ENCODE measurements around the gene AKR1E2. TPM values are rescaled to one million over a fixed set of nuclear protein-coding genes. Genes with fewer than 3 reads are reported as not detected.

AKR1E2 gene
- total RNA-seq, 6 experiments from 2014 or later, result 0.37 to 3.5 (median 1.6) TPM

DNA sequence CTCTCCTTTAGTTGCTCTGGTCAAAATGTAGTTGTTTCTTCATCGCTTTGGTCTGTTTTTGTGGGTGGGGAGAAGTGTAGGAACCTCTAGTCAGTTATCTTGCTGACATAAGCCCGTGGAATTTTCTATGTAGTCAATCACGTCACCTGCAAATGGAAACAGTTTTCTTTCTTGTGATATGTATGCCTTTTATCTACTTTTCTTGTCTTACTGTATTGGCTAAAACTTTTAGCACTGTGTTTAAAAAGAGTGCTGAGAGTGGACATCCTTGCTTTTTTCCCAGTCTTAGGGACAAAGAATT is 42.3 kb downstream of the AKR1E2 start:
- Histone ChIP-seq H3K27ac (peak overlapping the region in 1 of 3 donors; percentile 20), H3K9me3 (no peaks in the 10 kb centered on the region), H3K27me3 (no peaks in the 10 kb centered on the region), H3K4me3 (no peak overlapping the region), H3K36me3 (peaks cover 0 to 16% (median 0%) of the 10 kb centered on the region in 4 donors), H3K4me1 (no peaks in the 10 kb centered on the region)
- ATAC-seq, result no peak
- TF ChIP-seq POLR2A (IDR thresholded peaks at IDR 0.05), result no peak
- TF ChIP-seq, protein P1, sequence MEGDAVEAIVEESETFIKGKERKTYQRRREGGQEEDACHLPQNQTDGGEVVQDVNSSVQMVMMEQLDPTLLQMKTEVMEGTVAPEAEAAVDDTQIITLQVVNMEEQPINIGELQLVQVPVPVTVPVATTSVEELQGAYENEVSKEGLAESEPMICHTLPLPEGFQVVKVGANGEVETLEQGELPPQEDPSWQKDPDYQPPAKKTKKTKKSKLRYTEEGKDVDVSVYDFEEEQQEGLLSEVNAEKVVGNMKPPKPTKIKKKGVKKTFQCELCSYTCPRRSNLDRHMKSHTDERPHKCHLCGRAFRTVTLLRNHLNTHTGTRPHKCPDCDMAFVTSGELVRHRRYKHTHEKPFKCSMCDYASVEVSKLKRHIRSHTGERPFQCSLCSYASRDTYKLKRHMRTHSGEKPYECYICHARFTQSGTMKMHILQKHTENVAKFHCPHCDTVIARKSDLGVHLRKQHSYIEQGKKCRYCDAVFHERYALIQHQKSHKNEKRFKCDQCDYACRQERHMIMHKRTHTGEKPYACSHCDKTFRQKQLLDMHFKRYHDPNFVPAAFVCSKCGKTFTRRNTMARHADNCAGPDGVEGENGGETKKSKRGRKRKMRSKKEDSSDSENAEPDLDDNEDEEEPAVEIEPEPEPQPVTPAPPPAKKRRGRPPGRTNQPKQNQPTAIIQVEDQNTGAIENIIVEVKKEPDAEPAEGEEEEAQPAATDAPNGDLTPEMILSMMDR (IDR thresholded peaks at IDR 0.05), result no peak
- 81% methylated on average over 3 of the region's 3 CpGs for WGBS (ENCODE audit: insufficient coverage, low coverage, low lambda C conversion rate, missing lambda C conversion rate)
- no peak for DNase-seq
- intact Hi-C loops (cut with DNase I), result no loop called here

DNA sequence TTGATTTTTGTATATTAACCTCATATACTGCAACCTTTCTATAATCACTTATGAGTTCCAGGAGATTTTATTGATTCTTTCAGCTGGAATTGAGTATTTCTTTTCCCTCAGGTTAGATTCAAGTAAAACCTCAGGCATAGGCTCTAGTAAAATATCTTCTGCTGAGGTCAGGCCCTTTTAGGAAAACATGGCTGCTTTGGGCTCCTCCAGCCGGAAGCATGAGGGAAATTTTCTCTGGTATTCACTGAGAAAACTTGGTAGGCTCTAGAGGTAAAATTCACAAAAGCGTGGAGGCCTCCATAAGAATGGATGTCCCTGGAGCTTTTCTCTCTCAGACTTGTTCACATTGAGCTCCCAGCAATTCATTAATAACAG is 56.7 kb downstream of the AKR1E2 start:
- H3K9me3 ChIP-seq, result no peaks in the 10 kb centered on the region
- peaks cover 0 to 6% (median 0%) of the 10 kb centered on the region in 4 donors for H3K4me1 ChIP-seq
- H3K27me3 ChIP-seq, result no peaks in the 10 kb centered on the region
- DNase-seq (no peak), ATAC-seq (no peak)
- H3K27ac ChIP-seq, result no peak overlapping the region
- 84% methylated on average over 2 of the region's 2 CpGs for WGBS (ENCODE audit: insufficient coverage, low coverage, low lambda C conversion rate, missing lambda C conversion rate)
- H3K36me3 ChIP-seq, result peaks cover 0 to 54% (median 7%) of the 10 kb centered on the region in 4 donors
- intact Hi-C loops (cut with DNase I), result no loop called here
- TF ChIP-seq, protein P1 (IDR thresholded peaks at IDR 0.05), result no peak
- TF ChIP-seq POLR2A (IDR thresholded peaks at IDR 0.05), result no peak
- no peak overlapping the region for H3K4me3 ChIP-seq

DNA sequence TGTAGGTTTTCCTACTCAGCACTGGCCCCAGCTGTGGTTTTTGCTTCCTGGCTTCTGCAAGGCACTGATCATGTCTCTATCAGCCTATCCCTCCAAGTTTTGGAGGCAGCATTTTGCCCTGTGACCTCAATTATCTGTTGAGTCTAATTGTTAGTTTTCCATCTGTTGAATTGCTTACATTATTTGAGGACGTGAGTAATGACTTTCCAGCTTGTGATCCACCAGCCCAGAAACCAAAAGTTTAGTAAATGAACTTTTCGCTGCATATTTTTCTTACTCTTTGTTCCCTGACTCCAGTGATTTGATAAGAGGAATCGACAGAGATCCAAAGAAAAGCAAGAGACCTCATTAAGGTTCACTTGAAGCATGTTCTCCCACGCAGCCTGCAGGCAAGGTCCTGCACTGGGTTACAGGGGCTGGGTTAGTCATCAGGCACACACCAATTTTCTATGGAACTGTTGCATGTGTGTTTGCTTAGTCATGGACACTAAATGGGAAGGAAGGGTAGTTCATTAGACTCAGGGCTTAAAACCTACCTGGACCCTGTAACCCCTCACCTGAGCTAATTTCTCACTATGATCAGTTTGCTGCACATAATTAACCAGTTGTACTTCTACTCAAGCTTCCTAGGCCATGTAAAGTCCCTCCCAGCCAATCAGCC is 57.2 kb downstream of the AKR1E2 start:
- no peaks in the 10 kb centered on the region for H3K9me3 ChIP-seq
- H3K27me3 ChIP-seq, result no peaks in the 10 kb centered on the region
- peaks cover 0 to 6% (median 0%) of the 10 kb centered on the region in 4 donors for H3K4me1 ChIP-seq
- TF ChIP-seq, protein P1 (IDR thresholded peaks at IDR 0.05), result no peak
- no peak for TF ChIP-seq POLR2A (IDR thresholded peaks at IDR 0.05)
- no peak overlapping the region for H3K27ac ChIP-seq
- intact Hi-C loops (cut with DNase I), result no loop called here
- H3K36me3 ChIP-seq, result peaks cover 0 to 59% (median 8%) of the 10 kb centered on the region in 4 donors
- no peak overlapping the region for H3K4me3 ChIP-seq
- ATAC-seq (peak in 3 of 4 donors; percentile 26 to 45 (median 28)), DNase-seq (no peak)
- 58% methylated on average over 4 of the region's 4 CpGs for WGBS (ENCODE audit: insufficient coverage, low coverage, low lambda C conversion rate, missing lambda C conversion rate)

- ATAC-seq (no peak), DNase-seq (no peak)
- no peak overlapping the region for H3K4me3 ChIP-seq
- H3K27ac ChIP-seq, result no peak overlapping the region
- peaks cover 0 to 73% (median 8%) of the 10 kb centered on the region in 4 donors for H3K36me3 ChIP-seq
- no peaks in the 10 kb centered on the region for H3K9me3 ChIP-seq
- H3K27me3 ChIP-seq, result no peaks in the 10 kb centered on the region
- TF ChIP-seq POLR2A (IDR thresholded peaks at IDR 0.05), result no peak
- TF ChIP-seq, protein P1 (IDR thresholded peaks at IDR 0.05), result no peak
- 48% methylated on average over 3 of the region's 3 CpGs for WGBS (ENCODE audit: insufficient coverage, low coverage, low lambda C conversion rate, missing lambda C conversion rate)
- intact Hi-C loops (cut with DNase I), result no loop called here
- peaks cover 0 to 15% (median 3%) of the 10 kb centered on the region in 4 donors for H3K4me1 ChIP-seq
Measured at GRCh38 chr10:4885162-4885561, 59.2 kb downstream of the AKR1E2 start.
